ACC112 (cell line): ENCODE data around the gene CFHR2.
A peak's percentile ranks its signal among the peaks of the same experiment; 100 is the strongest.
"Not testable (repeated sequence)": the region's sequence is repeated elsewhere in the genome, so short reads cannot be mapped to it uniquely, and the experiment has no call there.

ENCODE experiments used
- H2AFZ ChIP-seq: fragments of 200-600 bp; sonication (generic); one replicate; pipeline ENCODE4 v1.6.0; 2017; ENCODE audit warnings: antibody characterized with exemption, low read length; ENCODE audit not compliant: unreplicated experiment
- H3K27ac ChIP-seq: fragments of 200-600 bp; sonication (generic); 2 replicates; pipeline ENCODE4 v1.5.1; 2014; ENCODE audit warnings: low read depth, mild to moderate bottlenecking, antibody characterized with exemption, low read length, moderate library complexity
- H3K27me3 ChIP-seq: fragments of 200-600 bp; sonication (generic); 2 replicates; pipeline ENCODE4 v1.6.1; 2014; ENCODE audit warnings: mild to moderate bottlenecking, antibody characterized with exemption, low read length, moderate library complexity, mixed read lengths; ENCODE audit not compliant: insufficient read depth
- H3K36me3 ChIP-seq: fragments of 200-600 bp; sonication (generic); 2 replicates; pipeline ENCODE4 v1.6.1; 2016; ENCODE audit warnings: mild to moderate bottlenecking, antibody characterized with exemption, low read length, moderate library complexity, mixed read lengths; ENCODE audit not compliant: insufficient read depth
- H3K4me1 ChIP-seq: fragments of 200-600 bp; sonication (generic); one replicate; pipeline ENCODE4 v1.6.1; 2016; ENCODE audit warnings: low read length, mixed read lengths; ENCODE audit not compliant: insufficient read depth, unreplicated experiment, control insufficient read depth
- H3K4me3 ChIP-seq: fragments of 200-600 bp; sonication (generic); 2 replicates; pipeline ENCODE4 v1.5.1; 2014; ENCODE audit warnings: mild to moderate bottlenecking, low read depth, low read length
- H3K79me2 ChIP-seq: fragments of 200-600 bp; sonication (generic); one replicate; pipeline ENCODE4 v1.6.0; 2016; ENCODE audit warnings: low read length; ENCODE audit not compliant: control insufficient read depth, unreplicated experiment, insufficient read depth

CFHR2 gene

DNA sequence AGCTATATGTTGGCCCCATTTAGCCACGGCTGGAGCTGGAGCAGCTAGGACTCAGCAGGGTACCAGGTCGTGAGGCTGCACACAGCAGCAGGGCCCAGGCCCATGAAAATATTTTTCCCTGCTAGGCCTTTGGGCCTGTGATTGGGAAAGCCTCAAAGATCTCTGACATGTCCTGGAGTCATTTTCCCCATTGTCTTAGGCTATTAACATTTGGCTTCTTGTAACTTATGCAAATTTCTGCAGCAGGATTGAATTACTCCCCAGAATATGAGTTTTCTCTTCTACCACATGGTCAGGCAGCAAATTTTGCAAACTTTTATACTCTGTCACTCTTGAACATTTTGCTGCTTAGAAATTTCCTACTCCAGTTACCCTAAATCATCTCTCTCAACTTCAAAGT, 11.2 kb downstream of the CFHR2 start:
- H3K4me1 ChIP-seq, result no peaks in the 10 kb centered on the region
- no peak overlapping the region for H3K4me3 ChIP-seq
- no peak overlapping the region for H3K27ac ChIP-seq
- H3K27me3 ChIP-seq, result no peaks in the 10 kb centered on the region
- H3K79me2 ChIP-seq, result no peaks in the 10 kb centered on the region
- no peak overlapping the region for H2AFZ ChIP-seq
- H3K36me3 ChIP-seq, result no peaks in the 10 kb centered on the region

DNA sequence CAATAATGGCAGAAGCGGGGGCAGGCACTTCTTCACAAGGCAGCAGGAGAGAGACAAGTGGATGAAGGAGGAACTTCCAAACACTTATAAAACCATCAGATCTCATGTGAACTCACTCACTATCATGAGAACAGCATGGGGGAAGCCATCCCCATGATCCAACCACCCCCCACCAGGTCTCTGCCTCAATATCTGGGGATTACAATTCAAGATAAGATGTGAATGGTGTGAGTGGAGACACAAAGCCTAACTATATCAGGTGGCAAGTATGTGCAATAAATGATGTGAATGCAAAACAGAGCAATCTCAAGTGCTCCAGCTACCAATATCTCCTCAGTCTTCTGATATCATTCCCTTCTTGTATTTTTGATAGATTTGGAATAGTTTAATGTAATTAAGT, 12.4 kb downstream of the CFHR2 start:
- no peak overlapping the region for H3K27ac ChIP-seq
- H3K36me3 ChIP-seq, result no peaks in the 10 kb centered on the region
- H3K4me3 ChIP-seq, result no peak overlapping the region
- no peaks in the 10 kb centered on the region for H3K27me3 ChIP-seq
- no peak overlapping the region for H2AFZ ChIP-seq
- no peaks in the 10 kb centered on the region for H3K4me1 ChIP-seq
- H3K79me2 ChIP-seq, result no peaks in the 10 kb centered on the region

DNA sequence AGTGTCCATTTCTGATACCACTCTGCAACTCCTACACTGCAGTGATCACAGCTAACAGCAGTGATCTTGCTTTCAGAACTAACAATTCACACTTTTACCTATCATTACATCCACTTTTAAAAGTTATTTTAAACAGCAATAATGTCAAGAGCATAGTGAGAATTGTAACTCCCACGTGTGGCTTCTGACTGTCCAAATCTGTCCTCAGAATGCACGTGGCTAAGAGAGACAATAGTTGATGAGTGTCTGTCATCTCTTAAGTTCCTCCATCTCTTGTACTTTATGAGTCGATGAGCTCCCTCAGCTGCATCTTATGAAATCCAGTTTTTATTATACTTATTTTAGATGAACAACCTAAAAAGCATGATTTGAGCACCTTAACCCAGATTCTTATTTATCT, 17.3 kb downstream of the CFHR2 start:
- Histone ChIP-seq H3K27ac (no peak overlapping the region), H3K4me1 (no peaks in the 10 kb centered on the region), H2AFZ (no peak overlapping the region), H3K36me3 (no peaks in the 10 kb centered on the region), H3K79me2 (no peaks in the 10 kb centered on the region), H3K4me3 (no peak overlapping the region), H3K27me3 (no peaks in the 10 kb centered on the region)

DNA sequence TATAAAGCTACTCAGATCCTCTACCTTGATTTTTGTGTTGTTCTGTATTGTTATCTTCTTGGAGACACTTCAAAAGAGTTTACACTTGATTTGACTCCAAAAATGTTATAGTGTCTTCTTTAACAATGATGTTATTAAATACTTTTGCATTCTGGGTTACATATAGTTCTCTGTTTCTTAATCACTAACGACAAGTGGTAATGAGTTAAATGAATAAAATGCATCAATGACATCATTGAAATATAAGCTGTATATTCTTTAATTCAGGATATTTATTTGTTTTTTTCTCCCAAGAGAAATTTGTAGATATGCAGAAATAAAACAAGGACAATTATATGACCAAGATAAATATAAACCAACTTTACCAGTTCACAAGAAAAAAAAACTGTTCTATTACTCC, 26.6 kb downstream of the CFHR2 start:
- H3K4me1 ChIP-seq, result no peaks in the 10 kb centered on the region

DNA sequence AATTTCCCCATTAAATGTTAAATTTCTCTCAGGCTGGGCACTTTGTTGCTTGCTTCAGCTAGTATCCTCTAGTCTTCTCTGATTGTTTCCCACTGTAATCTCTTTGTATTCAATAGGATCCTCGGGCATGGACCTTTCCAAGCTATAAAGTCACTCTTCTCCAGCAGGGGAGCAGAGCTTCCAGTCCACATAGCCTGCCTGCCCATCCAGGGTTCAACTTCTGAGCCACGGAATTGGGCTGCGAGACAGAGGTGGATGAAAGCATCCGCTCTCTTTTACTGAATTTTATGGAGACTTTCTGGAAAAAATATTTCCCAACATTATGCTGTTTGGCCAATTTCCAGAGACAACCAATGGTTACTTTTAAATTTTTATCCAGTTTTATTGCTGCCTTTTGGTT, 32.7 kb downstream of the CFHR2 start:
- Histone ChIP-seq H3K4me3 (no peak overlapping the region), H3K27ac (no peak overlapping the region), H2AFZ (no peak overlapping the region), H3K79me2 (no peaks in the 10 kb centered on the region), H3K4me1 (no peaks in the 10 kb centered on the region), H3K36me3 (no peaks in the 10 kb centered on the region), H3K27me3 (no peaks in the 10 kb centered on the region)

More for the DNA sequence above, 26.6 kb downstream of the CFHR2 start:
- Histone ChIP-seq H3K4me3 (no peak overlapping the region), H3K79me2 (no peaks in the 10 kb centered on the region), H3K36me3 (no peaks in the 10 kb centered on the region), H3K27me3 (no peaks in the 10 kb centered on the region), H3K27ac (no peak overlapping the region), H2AFZ (peak overlapping the region; percentile 41)

DNA sequence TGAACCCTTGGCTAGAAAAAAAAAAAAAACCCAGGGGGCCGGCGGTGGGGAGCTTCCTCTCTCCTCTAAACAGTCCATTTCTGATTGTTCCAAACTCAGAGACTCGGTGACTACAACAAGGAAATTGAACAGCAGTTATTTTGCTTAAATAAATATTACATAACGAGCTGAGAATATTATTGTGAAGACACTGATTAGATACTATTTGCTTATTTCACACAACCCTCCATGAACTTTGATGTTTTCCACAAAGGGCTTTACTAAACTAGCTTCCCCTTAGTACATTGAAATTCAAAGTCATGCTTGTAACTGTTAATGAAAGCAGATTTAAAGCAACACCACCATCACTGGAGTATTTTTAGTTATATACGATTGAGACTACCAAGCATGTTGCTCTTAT, 33.7 kb downstream of the CFHR2 start, which contains the start of gene CFHR5:
CFHR5 (plus strand) TSS at position 279 of the 400 bp plus-strand sequence; CDS start at position 388, 109 bp downstream.
- H3K79me2 ChIP-seq, result no peaks in the 10 kb centered on the region
- H3K27ac ChIP-seq, result no peak within 1 kb of the TSS
- H3K27me3 ChIP-seq, result no peaks in the 10 kb centered on the region
- peak within 1 kb of the TSS; percentile 3 for H2AFZ ChIP-seq
- H3K4me3 ChIP-seq, result no peak within 1 kb of the TSS
- no peaks in the 10 kb centered on the region for H3K36me3 ChIP-seq
- no peaks in the 10 kb centered on the region for H3K4me1 ChIP-seq

DNA sequence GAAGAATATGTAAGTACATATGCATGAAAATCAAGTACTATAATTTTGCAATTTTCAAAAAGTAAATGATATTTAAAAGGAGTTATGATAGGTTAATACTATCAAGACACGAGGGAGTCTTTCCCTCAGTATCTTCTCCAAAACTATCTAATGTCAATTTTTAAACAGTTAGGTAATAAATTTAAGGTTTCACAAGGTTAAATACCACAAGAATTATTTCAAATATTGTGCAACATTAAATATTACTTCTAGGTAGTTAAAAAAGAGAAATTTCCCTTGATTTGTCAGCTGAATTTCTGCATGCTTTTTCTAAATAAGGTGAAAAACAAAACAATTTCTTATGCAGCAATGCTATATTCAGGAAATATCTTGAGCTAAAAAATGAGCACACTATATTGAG, 37.3 kb downstream of the CFHR2 start:
- H3K27ac ChIP-seq, result no peak overlapping the region
- no peak overlapping the region for H2AFZ ChIP-seq
- no peaks in the 10 kb centered on the region for H3K4me1 ChIP-seq
- no peaks in the 10 kb centered on the region for H3K36me3 ChIP-seq
- H3K4me3 ChIP-seq, result no peak overlapping the region
- no peaks in the 10 kb centered on the region for H3K79me2 ChIP-seq
- H3K27me3 ChIP-seq, result no peaks in the 10 kb centered on the region

DNA sequence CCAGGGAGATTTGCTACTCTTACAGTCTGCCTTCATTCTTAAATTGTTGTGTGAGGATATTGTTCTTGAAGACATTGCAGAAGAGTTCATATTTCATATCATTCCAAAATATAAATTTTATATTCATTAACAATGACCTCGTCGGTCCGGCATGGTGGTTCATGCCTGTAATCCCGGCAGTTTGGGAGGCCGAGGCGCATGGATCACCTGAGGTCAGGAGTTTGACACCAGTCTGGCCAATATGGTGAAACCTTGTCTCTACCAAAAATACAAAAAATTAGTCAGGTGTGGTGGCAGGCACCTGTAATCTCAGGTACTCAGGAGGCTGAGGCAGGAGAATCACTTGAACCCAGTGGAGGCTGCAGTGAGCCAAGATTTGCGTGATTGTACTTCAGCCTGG, 38.7 kb downstream of the CFHR2 start:
- not testable (repeated sequence) for H3K27me3 ChIP-seq, H3K4me1 ChIP-seq, H3K27ac ChIP-seq, H2AFZ ChIP-seq, H3K4me3 ChIP-seq, H3K79me2 ChIP-seq, H3K36me3 ChIP-seq

DNA sequence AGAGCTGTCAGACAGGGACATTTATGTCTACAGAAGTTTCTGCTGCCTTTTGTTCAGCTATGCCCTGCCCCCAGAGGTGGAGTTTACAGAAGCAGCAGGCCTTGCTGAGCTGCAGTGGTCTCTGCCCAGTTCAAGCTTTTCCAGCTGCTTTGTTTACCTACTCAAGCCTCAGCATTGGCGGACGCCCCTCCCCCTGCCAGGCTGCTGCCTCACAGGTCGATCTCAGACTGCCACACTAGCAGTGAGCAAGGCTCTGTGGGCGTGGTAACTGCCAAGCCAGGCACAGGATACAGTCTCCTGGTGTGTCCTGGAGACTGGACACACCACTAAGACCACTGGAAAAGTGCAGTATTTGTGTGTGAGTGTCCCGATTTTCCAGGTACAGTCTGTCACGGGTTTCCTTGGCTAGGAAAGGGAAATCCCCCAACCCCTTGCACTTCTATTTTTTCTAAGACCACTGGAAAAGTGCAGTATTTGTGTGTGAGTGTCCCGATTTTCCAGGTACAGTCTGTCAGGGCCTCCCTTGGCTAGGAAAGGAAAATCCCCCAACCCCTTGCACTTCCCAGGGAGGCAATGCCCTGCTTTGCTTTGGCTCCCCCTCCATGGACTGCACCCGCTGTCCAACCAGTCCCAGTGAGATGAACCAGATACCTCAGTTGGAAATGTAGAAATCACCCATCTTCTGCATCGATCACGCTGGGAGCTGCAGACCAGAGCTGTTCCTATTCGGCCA, 48.5 kb downstream of the CFHR2 start:
- H3K79me2 ChIP-seq, H3K4me1 ChIP-seq, H3K36me3 ChIP-seq, H3K4me3 ChIP-seq, H2AFZ ChIP-seq, H3K27me3 ChIP-seq, H3K27ac ChIP-seq: not testable (repeated sequence)

DNA sequence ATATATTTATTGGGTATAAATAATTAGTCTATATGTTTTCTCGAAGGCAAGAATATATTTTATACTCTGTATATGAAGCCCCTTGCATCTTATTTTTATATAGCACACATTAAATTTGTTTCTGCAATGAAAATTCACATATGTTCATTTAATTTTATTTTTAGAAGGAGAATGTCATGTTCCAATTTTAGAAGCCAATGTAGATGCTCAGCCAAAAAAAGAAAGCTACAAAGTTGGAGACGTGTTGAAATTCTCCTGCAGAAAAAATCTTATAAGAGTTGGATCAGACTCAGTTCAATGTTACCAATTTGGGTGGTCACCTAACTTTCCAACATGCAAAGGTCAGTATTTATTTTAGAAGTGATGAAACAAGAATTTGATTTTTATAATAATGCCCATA, 50.4 kb downstream of the CFHR2 start:
- Histone ChIP-seq H3K27ac (no peak overlapping the region), H3K36me3 (no peaks in the 10 kb centered on the region), H3K4me1 (peaks cover 7% of the 10 kb centered on the region), H2AFZ (no peak overlapping the region), H3K27me3 (no peaks in the 10 kb centered on the region), H3K79me2 (no peaks in the 10 kb centered on the region), H3K4me3 (no peak overlapping the region)

DNA sequence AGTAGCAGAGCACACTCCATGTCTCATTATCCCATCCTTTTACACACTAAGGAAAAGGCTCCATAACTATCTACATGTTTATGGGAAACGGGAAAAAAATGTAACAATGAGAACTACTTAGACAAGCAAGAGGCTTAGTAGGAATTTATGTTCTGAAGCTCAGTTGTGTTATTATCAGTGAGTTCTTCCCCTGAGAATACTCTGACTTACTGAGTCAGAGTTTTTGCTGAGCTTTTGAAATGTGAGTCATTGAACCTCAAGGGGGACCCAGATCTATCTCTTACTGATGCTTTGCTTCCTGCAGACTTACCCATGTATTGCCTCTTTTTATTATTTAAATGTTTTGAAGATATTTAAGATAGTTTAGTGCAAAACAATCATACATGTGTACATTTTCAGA, 53.9 kb downstream of the CFHR2 start:
- no peaks in the 10 kb centered on the region for H3K27me3 ChIP-seq
- no peaks in the 10 kb centered on the region for H3K36me3 ChIP-seq
- H3K79me2 ChIP-seq, result no peaks in the 10 kb centered on the region
- peaks cover 12% of the 10 kb centered on the region for H3K4me1 ChIP-seq
- H3K27ac ChIP-seq, result peak overlapping the region; percentile 21; the same call in 1 of the 2 replicates
- H2AFZ ChIP-seq, result no peak overlapping the region
- H3K4me3 ChIP-seq, result peak overlapping the region; percentile 42; the same call in 1 of the 2 replicates
